Activated gamma-delta T cell (primary cell): Measurements from ENCODE around the gene IGFBPL1.
"Not testable (repeated sequence)": the region's sequence is repeated elsewhere in the genome, so short reads cannot be mapped to it uniquely, and the experiment has no call there.

Experiments used
- DNase-seq: peaks from one replicate; lab custom pipeline; 2025; lab: John Stamatoyannopoulos, UW

The IGFBPL1 gene

DNA sequence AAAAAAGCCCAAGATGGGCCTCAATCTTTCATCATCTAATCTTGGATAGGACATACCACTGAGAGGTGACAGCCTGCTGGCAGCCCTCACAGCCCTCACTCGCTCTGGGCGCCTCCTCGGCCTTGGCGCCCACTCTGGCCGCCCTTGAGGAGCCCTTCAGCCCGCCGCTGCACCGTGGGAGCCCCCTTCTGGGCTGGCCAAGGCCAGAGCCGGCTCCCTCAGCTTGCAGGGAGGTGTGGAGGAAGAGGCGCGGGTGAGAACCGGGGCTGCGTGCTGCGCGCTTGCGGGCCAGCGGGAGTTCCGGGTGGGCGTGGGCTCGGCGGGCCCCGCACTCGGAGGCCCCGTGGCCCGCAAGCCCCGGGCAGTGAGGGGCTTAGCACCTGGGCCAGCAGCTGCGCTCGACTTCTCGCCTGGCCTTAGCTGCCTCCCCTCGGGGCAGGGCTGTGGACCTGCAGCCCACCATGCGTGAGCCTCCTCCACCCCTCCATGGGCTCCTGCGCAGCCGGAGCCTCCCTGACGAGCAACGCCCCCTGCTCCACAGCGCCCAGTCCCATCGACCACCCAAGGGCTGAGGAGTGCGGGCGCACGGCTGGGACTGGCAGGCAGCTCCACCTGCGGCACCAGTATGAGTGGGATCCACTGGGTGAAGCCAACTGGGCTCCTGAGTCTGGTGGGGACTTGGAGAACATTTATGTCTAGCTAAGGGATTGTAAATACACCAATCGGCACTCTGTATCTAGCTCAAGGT is 46.7 kb downstream of the IGFBPL1 start:
- not testable (repeated sequence) for DNase-seq

DNA sequence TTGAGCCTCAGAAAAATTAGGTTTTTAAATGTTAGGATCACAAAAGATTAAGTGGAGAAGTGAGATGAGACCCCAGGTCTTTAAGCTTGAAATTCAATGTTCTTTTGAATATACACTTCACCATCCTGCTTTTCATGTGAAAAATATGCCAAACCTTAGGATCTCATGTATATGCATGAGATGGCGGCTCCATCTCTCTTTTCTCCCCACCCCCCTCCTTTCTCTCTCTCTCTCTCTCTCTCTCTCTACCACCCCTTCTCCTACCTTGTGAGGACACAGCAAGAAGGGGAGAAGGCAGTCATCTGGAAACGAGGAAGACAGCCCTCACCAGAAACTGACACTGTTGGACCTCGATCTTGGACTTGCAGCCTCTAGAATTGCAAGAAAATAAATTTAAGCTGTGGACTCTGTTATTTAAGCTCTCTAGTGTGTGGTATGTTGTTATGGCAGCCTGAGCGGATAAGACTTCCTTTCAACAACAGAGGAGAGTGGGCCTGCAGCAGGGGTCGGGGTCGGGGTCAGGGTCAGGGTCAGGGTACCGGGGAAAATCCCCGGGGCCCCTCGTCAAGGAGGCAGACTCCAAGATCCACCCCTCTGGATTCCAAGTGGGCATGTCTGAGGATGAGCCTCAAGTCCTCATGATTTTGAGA is 48.1 kb downstream of the IGFBPL1 start:
- no peak for DNase-seq

DNA sequence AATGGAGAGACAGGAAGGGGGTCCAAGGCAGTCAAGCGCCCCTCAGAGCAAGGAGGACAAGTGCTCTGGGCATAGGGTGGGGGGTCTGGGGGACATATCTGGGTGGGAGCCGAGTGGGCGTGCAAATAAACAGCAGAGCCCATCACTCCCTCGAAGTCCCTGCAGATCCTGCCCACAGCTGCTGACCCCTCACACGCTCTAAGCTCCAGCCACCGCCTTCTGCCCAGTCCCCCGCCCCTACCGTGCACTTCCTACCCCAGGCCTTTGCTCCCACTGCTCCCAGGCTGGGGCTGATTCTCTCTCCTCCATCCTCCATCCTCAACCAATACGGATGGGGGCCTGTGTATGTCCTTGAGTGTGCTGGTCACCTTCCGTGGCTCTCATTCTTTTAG is 48.7 kb downstream of the IGFBPL1 start:
- DNase-seq = no peak

DNA sequence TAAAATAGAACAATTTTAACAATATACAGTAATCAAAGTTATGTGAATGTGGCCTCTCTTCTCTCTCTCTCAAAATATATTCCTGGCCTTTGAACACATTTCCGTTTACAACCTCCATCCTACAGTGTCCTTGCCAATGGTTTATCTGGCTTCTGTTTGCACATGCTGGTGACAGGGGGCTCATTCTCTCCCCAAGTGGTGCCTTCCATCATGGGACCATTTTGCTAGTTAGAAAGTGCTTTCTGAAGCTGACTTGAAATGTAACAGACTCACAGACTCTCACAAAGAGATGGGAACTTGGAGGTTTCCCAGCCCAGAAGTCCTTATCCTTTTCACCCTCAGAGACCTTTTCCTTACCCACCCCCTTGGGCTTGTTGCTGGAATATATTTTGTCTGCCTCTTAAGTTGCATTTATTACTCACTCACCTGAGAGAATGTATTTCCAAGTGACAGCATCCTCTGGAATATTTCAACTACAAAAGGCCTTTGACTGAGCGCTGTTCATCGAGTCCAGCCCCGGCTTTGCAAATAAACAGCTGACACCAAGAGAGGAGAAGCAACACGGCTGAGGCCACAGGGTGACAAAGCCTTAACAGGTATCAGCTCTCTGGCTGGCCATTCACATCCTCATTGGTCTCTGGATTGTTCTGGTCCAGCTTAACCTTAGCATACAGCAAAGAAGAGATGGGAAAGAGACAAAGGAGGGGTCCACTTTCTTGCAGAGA is 49.2 kb downstream of the IGFBPL1 start:
- no peak for DNase-seq

DNA sequence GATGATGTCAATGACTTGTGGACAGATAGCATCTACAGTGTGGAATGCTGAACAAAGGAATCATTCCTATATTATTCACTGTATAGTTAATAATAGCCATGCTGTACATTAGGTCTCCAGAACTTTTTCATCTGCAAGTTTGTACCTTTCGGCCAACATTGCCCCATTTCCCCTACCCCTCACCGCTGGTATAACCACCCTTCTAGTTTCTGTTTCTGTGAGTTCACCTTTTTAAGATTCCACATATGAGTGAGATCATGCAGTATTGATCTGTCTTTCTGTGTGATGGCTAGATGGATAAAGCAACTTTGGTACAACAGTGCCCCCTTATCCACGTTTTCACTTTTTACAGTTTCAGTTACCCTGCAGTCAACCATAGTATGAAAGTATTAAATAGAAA is 50.6 kb downstream of the IGFBPL1 start:
- DNase-seq = no peak

DNA sequence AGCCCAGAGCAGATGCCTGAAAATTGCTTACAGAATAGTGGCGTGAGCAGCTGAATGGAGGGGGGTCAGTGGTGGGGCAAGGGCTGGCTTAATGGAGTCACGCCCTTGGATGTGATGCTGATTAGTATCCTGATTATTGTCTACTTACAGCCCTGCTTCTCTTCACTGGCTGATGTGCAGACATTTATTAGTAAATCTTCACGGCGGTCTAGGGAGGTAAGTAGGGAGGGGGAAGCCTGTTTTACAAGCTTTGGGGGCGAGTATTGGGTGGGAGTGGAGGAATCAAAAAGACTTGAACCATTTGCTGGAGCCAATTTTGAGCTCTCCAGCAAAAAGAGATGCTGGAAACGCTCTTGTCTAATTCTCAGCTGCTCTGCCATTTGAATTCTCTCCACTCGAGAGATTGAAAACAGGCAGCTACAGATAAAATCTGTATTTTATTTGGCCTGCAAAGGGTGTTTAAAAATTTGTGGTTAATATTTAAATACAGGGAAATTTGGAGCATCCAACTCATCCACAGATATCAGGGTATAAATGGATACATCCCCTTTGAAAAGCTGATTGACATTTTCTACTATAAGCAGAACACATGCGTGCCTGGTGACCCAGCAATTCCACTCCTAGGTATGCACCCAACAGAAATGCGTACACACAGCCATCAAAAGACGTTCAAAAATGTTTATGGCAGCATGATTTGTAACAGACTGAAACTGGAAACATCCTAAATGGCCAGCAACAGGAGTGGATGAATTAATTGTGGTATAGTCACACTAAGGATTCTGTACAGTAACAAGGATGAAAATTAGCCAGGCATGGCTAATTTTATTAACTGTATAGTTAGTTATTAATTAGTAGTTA is 51.3 kb downstream of the IGFBPL1 start:
- no peak for DNase-seq

DNA sequence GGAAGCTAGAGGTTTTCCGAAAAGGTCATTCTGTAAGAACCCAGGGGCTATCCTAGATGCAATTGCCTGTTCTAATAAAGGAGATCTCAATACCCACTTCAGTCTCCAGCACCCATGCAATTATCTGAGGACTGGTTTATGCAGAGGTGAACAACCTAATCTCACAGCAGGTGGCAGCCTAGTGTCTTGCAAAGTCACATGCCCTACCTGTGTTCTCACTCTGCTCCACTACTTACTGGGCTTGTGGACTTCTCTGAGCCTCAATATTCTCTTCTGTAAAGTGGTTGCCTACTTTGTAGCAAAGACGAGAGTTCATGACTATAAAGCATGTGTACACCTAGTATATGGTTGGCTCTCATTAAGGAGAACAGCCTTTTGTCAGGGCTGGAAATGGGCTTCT is 52.8 kb downstream of the IGFBPL1 start:
- DNase-seq = no peak

DNA sequence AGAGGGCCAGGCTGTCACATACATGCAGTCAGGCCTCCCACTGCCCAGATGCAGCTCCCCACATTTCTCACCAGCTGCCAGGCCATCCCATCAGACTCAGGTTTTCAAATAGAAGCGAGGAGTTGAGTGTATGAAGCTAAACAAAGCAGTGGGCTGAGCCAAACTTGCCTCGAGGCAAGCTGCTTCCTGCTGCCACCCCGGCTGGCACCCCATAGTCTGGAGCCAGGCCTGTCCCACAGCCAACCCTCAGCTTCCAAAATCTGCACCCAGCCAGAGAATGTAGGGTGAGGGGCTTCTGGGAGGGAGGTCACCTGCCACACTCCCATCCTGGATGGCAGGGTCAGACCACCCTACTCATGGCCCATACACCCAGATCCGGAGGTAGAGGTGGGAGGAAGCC is 54.1 kb downstream of the IGFBPL1 start:
- no peak for DNase-seq

DNA sequence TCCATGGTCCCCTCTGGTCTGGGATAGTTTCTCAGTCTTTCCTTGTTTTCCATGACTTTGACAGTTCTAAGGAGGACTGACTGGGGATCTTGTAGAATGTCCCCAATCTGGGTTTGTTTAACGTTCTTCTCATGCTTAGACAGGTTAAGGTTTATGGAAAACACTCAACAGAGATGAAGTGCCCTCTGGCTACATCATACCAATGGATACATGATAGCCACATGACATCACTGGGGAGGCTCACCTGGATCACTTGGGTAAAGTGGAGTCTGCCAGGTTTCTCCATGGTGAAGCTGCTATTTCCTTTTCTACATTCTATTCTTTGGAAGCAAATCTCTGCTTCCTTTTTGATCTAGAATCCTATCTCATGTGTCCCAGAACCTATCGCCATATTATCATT is 55.5 kb downstream of the IGFBPL1 start:
- DNase-seq = no peak

DNA sequence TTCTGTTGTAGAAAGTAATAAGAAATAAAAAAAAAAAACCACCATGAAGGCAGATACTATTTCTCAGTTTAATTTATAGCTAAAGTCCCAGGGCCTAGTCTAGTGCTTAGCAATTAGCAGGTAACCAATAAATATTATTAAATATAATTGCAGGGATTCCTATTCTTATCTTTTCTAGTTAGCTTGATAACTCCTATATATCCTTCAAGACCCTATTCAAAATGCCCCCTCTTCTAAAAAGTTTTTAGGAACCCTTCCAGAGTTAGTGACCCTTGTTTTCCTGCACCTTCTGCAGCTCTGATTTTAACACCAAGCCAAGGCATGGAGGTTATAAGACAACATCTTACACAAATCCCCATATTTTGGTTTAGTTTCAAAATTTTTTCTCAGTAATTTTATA is 56.4 kb downstream of the IGFBPL1 start:
- no peak for DNase-seq

DNA sequence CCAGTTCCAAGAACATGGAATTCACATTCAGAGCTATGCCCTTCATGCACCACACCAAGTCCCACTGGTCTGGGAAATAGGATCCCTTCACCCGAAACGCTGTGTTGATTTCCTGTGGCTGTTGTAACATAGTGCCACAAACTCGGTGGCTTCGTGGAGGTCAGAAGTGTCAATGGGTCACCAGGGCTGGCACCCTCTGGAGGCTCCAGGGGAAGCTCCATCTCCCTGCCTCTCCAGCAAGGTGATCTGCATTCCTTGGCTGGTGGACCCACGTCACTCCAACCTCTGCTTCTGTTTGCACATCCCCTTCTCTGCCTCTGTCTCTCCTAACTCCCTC is 60.7 kb downstream of the IGFBPL1 start:
- no peak for DNase-seq

DNA sequence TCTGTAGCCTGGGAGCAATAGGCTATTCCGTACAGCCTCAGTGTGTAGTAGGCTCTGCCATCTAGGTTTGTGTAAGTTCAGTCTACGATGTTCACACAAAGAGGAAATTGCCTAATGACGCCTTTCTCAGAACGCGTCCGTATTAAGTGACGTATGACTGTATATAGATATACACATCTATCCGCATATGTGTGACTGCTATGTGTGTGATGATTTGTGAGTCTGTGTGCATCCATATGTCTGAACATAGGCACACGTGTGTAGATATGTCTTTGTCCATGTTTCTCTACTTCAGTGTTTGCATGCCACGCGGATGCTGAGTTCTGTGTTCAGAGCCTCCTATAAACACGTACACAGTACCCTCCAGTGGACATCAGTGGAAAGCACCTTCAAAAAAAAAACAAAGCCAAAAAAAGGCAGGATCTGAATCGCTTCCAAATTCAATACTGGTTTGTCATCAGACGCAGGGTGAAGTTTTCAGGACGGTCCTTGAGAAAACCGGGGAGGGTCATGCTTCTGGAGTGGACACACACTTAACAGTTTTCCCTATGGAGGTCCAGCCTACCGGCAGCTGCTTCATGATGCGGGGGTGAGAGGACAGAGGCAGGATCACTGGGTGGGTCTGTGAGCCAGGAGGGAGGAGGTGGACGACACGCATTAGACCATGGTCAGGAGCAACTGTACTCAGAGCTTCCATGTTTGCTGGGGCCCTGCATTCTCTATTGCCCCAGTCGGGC is 61.2 kb downstream of the IGFBPL1 start:
- no peak for DNase-seq

DNA sequence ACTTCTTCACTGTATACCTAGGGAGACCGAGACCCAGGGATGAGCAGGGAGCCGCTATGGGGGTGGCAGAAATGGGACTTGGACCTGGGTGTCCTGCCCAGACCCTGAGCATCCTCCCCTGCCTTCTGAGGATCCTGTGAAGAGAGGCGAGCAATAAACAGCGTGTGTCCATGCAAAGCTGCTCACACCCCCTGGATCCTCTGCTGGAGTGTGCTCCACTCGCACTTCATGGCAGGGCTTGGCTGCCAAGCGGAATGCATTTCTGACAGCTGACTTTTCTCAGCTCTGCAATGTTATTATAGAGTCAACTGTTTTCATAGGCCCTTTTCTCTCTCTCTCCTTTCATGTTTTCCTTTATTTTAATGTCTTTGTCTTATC is 62.8 kb downstream of the IGFBPL1 start:
- no peak for DNase-seq

DNA sequence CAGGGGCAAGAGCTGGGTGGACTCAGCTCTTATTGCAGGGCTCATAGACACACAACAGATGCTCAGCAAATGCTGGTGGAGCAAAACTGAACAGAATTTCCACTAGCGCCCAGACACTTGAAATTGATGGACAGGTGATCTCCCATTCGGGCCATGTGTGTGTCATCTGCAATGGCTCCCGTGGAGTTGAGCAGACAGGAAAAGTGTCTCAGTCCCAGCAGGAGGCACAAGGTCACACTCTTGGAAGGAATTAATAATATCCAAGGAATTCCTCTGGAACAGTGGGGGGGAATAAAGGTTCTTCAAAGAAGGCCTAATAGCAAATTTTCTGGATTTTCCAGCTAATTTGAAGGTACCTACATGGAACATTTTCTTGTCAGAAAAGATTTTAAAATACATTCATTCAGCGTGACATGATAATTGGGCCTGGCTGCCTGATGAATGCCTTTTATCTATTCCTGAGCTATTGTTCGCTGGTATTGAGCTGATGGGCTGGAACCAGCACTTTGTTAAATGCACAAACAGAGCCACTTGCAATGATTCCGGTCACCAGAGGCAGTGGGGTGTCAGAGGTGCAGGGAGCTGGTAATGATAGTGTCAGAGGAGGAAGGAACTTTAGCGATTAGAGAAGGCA is 63.3 kb downstream of the IGFBPL1 start:
- DNase-seq = no peak

DNA sequence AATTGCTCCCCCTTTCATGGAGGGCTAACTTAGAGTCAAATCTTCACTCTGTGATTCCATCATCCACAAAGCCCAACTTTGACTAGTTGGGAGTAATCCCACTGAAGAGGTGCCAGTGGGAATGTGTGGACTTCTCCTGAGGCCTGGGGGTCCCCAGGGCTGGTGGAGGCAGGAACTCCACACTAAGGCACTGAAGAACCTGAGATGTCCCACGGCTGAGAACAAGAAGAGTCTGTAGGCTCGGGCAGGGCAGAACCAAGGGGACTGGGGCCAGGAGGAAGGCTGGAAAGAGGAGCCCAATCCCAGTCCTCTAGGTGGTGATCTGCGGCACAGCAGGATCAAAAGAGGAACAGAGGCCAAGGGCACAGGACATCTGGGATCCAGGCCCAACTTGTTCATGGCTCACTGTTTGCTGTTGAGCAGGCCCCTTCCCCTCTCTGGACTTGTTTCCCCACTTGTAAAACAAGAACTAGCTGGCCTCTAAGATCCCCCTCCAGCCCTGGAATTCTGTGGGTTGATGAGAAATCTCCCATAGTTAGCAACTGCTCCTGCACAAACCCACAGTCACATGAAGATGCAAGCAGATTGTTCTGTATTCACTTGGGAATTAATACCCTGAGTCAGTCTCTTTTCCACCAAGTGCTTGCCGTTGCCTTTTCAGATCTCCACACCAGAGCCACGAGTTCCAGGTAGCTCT is 64.4 kb downstream of the IGFBPL1 start:
- DNase-seq = no peak

DNA sequence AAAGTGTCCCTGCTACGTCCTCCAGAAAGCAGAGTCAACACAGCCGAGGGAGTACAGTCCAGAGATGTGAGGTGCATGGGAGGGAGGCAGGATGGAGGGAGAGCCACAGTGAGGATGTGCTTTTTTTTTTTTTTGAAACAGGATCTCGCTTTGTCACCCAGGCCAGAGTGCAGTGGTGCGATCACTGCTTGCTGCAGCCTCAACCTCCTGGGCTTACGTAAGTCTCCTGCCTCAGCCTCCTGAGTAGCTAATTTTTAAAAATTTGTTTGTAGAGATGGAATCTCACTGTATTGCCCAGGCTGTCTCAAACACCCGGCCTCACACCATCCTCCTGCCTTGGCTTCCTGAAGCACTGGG is 65.0 kb downstream of the IGFBPL1 start:
- no peak for DNase-seq

DNA sequence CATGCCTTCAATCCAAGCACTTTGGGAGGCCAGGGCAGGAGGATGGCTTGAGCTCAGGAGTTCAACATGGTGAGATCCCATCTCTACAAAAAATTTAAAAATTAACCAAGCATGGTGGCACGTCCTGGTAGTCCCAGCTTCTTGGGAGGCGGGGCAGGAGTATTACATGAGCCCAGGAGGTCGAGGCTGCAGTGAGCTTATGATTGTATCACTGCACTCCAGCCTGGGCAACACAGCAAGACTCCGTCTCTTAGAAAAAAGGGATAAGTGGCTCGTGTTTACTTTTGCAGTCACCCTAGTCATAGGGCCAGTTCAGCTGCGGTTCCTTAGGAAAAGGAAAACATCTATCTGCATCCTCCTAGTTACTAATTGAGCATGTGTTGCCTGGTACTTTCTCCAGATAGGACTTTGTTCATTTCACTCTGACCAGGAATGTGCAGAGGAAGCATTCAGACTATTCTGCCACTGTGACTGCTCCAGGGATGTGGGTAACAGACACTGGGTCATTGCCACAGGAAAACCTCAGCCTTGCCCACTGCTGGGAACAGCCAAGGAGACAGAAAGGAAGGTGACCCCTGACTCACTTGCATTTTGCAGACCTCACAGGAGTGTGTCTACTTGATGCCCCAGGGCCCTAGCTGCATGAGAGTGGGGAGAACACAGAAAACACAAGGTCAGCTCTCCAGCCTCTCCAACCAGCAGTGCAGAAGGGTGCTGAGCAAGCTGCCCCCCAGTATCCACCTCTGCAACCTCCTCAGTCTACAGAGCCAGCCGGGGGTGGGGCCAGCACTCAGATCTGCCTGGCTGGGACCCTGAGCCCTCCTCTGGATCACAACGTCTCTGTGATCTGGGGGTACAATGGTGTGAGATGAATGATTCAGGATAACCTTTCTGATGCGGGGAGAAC is 65.6 kb downstream of the IGFBPL1 start:
- no peak for DNase-seq

DNA sequence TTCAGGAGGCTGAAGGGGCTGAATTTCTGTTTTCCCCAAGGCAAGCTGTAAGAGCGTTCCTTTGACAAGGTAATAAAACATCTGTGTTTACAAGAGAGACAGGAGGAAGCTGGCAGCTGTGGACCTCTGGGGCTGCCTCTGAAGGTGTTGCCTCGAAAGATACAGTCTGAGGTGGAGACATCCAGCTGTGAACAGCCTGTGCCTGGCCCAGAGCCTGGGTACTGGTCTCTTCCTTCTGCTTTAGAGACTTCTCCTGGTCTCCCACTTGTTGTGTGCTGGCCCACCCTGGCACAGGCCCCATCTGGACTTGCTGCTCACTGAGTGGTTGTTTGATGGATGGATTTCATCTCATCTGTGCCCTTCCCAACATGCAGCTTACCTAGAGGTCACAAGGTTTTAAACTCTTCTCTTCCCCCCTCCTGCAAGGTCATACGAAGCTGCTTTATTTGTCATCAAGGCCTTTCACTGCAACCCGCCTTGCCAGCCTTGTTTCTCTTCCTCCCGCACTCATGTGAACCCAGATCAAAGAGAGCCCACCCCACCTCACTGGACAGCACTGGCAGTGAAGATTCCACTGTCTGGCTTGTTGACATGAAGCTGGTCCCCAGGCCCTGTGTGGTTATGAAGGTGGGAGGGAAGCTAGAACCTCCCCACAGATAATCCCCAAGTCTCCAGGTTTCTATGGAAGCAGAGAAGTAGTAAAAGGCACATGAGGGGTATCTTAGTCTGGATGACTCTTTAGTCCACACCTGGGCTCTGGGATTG is 66.7 kb downstream of the IGFBPL1 start:
- DNase-seq = no peak

DNA sequence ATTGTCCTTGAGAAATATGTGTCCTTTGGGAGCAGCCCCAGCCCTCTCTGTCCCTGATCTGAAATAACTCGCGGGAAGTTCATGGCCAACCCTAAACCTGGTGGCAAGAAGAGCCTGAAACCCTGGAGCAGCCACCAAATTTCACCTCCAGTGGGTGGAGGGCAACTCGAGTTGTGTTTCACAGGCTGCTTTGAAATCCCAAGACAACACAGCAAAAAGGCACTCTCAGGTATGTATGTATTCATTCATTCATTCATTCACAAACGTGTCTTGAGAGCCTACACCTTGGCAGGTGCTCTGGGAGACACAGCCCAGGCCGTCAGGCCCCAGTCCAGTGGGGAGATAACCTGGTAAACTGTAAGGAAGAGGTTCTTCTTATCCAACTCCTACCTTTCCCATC is 67.4 kb downstream of the IGFBPL1 start:
- no peak for DNase-seq
